ENCODE data around the gene GREM1.

DNA sequence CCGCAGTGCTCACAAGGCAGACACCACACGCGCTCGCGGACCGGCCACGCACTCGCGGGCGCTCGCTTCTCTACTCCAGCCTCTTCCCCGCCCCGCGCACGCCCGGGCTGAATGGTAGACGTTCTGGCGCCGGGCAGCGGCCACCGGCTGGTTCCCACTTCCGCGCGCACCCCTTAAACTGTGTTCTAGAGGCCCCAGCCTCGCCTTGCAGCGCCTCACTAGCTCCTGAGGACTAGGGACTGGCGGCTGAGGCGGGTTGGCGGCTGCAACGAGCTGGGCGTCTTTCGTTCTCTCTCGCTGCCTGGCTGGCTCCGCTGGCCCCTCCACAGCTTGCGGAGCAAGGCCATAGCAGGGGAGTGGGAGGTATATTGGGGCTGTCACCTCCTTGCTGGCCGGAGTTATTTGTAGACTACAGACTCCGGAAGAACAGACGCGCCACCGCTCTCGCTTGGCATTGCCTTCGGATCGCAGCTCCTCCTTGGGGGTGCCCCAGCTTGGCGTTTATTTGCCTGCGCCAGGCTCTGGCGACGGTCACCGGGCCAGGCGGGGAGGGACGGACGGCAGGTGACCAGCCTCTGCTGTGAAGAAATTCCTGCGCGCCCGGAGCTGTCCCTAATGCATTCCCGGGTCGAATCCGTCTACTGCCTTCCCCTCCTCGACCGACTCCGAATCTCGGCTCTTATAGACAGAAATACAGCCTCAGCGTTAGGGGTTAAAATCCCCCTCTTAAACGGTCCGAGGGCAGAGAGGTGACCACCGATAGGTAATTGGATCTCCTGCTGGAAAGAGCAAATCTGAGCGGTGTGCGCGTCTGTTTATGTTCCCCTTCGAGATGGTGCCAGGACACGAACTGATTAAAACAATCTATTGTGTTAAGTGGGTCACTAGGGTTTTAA is 1.3 kb downstream of the GREM1 start:
- TF ChIP-seq SIN3A (IDR thresholded peaks at IDR 0.05; ENCODE audit: borderline replicate concordance, insufficient read depth, low read length) (no peak), POLR2AphosphoS5 (IDR thresholded peaks at IDR 0.05; ENCODE audit: low read depth, low read length) (no peak), TAF1 (IDR thresholded peaks at IDR 0.05; ENCODE audit: borderline replicate concordance, insufficient read depth, low read length) (no peak), FOXP2 (optimal IDR thresholded peaks at IDR 0.05; ENCODE audit: borderline replicate concordance, extremely low read depth, extremely low read length, insufficient read depth) (no peak)
- TF ChIP-seq, protein P1, sequence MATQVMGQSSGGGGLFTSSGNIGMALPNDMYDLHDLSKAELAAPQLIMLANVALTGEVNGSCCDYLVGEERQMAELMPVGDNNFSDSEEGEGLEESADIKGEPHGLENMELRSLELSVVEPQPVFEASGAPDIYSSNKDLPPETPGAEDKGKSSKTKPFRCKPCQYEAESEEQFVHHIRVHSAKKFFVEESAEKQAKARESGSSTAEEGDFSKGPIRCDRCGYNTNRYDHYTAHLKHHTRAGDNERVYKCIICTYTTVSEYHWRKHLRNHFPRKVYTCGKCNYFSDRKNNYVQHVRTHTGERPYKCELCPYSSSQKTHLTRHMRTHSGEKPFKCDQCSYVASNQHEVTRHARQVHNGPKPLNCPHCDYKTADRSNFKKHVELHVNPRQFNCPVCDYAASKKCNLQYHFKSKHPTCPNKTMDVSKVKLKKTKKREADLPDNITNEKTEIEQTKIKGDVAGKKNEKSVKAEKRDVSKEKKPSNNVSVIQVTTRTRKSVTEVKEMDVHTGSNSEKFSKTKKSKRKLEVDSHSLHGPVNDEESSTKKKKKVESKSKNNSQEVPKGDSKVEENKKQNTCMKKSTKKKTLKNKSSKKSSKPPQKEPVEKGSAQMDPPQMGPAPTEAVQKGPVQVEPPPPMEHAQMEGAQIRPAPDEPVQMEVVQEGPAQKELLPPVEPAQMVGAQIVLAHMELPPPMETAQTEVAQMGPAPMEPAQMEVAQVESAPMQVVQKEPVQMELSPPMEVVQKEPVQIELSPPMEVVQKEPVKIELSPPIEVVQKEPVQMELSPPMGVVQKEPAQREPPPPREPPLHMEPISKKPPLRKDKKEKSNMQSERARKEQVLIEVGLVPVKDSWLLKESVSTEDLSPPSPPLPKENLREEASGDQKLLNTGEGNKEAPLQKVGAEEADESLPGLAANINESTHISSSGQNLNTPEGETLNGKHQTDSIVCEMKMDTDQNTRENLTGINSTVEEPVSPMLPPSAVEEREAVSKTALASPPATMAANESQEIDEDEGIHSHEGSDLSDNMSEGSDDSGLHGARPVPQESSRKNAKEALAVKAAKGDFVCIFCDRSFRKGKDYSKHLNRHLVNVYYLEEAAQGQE (IDR thresholded peaks at IDR 0.05; ENCODE audit: insufficient read depth in 1 of 2, low read depth in 2 of 2, low read length in 2 of 2) = no peak
